Breast epithelium (tissue), 3 donors: ENCODE data around the gene GPR108.

Experiments
- CTCF ChIP-seq, 3 donors: fragments of 450-650 bp; IDR thresholded peaks; one replicate each; pipeline ENCODE4 v1.5.1; 2016 to 2017; ENCODE audit warnings: antibody characterized with exemption in 3 of 3, mild to moderate bottlenecking in 3 of 3, moderate library complexity in 3 of 3
- POLR2A ChIP-seq: fragments of 450-650 bp; IDR thresholded peaks from one replicate; pipeline ENCODE4 v1.6.1; 2016; ENCODE audit warnings: antibody characterized with exemption, mild to moderate bottlenecking, moderate library complexity
- POLR2AphosphoS5 ChIP-seq, 3 donors: sonication (generic); formaldehyde crosslinking; IDR thresholded peaks; one replicate each; pipeline ENCODE4 v1.6.1; 2017; ENCODE audit warnings: antibody characterized with exemption in 3 of 3

GRCh38 chr19:6730941-6731670, 6.3 kb downstream of the GPR108 start:
- TF ChIP-seq CTCF (IDR thresholded peaks at IDR 0.05) (no peak), POLR2A (no peak), POLR2AphosphoS5 (IDR thresholded peaks at IDR 0.05) (no peak)
